ENCODE data around the gene MOCS3.

DNA sequence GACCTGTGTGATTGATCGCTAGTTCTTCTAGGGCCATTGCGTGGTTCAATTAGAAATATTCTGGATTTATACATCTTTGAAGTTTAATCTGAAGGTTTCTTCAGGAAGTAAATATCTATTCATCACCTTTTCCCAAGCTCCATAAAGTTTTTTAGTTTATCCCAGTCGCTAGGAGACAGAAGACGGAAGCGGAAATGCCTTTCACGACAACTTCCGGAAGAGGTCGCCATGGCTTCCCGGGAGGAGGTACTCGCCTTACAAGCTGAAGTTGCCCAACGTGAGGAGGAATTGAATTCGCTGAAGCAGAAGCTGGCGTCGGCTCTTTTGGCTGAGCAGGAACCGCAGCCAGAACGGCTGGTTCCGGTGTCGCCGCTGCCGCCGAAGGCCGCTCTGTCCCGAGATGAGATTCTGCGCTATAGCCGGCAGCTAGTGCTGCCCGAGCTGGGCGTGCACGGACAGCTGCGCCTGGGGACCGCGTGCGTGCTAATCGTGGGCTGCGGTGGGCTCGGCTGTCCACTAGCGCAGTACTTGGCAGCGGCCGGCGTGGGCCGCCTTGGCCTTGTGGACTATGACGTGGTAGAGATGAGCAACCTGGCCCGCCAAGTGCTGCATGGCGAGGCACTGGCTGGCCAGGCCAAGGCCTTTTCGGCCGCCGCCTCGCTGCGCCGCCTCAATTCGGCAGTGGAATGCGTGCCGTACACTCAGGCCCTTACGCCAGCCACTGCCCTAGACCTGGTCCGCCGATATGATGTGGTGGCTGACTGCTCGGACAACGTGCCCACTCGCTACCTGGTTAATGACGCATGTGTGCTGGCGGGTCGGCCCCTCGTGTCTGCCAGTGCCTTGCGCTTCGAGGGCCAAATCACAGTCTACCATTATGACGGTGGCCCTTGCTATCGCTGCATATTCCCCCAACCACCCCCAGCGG is at the start of gene MOCS3:
- TF ChIP-seq HDAC2 (CRISPR knock-in tag; IDR thresholded peaks at IDR 0.05) (peak; percentile 47; the same call in 1 of the 2 replicates), RAD21 (CRISPR knock-in tag; IDR thresholded peaks at IDR 0.05) (0 out of 2 replicates have a peak, but pooled peaks have one; percentile 42)
- TF ChIP-seq, protein P1, sequence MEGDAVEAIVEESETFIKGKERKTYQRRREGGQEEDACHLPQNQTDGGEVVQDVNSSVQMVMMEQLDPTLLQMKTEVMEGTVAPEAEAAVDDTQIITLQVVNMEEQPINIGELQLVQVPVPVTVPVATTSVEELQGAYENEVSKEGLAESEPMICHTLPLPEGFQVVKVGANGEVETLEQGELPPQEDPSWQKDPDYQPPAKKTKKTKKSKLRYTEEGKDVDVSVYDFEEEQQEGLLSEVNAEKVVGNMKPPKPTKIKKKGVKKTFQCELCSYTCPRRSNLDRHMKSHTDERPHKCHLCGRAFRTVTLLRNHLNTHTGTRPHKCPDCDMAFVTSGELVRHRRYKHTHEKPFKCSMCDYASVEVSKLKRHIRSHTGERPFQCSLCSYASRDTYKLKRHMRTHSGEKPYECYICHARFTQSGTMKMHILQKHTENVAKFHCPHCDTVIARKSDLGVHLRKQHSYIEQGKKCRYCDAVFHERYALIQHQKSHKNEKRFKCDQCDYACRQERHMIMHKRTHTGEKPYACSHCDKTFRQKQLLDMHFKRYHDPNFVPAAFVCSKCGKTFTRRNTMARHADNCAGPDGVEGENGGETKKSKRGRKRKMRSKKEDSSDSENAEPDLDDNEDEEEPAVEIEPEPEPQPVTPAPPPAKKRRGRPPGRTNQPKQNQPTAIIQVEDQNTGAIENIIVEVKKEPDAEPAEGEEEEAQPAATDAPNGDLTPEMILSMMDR (CRISPR knock-in tag; IDR thresholded peaks at IDR 0.05): peak; percentile 14; the same call in 1 of the 2 replicates
- TF ChIP-seq, protein P2, sequence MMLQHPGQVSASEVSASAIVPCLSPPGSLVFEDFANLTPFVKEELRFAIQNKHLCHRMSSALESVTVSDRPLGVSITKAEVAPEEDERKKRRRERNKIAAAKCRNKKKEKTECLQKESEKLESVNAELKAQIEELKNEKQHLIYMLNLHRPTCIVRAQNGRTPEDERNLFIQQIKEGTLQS (CRISPR knock-in tag; IDR thresholded peaks at IDR 0.05): peak; percentile 66

All from HepG2 (cell line).